Measurements from ENCODE around the gene SNX4.
A peak's percentile ranks its signal among the peaks of the same experiment; 100 is the strongest.
"Not testable (repeated sequence)": the region's sequence is repeated elsewhere in the genome, so short reads cannot be mapped to it uniquely, and the experiment has no call there.

Gene SNX4

DNA sequence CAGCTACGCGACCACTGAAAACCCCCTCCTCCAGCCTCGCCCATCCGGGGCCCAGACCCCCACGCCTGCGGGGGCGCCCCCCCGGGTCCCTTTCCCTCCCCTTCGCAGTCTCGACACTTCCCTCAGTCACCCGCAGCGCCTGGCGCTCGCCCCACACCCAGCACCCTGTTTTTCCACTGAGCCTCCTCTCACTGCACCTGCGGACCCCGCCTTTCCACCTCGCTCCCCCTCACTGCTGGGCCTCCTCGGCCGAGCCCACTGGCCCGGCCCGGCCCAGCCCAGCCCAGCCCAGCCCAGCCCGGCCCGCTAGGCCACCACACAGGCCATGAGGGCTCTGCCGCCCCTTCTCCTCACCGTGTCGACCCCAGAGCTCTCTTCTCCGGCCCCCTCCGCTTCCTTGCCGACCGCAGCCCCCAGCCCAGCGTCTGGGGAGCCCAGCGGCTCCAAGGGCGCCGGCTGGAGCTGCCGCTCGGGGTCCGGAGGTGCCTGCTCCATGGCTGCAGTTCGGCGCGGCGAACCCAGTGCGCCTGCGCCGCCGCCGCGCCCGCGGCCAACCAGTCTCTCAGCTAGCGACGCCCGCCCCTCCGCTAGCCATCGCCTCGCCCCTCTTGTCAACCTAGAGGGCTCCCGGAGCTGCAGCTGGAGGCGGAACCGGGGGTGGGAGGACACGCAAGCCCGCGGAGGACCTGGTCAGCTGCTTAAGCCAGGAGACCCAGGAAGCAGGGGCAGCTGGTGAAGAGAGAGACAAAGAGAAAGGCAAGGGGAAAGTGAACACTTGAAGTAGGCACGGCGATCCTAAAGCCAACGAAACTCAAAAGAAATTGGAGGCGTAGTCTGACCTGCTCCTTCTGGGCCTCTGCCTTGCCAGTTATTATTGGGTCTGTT lies at the start of gene SNX4:
Gene SNX4 (minus strand): TSS at position 525 of the 885 bp plus-strand sequence. CDS start 30 bp downstream, at position 495.
- peak; percentile 90 for DNase-seq

- no peak for DNase-seq
Measured at GRCh38 chr3:125556314-125556713, 36.3 kb upstream of the SNX4 start.

- no peak for DNase-seq
Measured at GRCh38 chr3:125552401-125552800, 32.4 kb upstream of the SNX4 start.

DNA sequence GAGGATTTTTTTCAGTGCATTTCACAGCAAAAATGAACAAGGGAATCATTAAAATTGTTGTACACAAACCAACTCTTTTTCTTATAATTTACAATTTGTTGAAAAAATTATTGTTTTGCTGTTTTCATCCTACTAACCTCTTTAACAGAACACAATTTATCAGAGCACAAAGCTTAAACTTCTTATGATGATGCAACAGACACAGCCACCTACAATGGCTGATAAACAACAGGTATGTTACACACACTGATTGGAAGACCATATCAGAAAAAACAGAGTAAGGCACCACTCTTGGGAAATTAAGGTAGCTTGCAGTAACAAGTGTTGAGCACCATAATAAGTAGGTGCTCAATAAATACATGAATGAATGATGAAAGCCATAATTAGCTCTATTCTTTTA lies 8.9 kb upstream of the SNX4 start:
- DNase-seq = no peak

DNA sequence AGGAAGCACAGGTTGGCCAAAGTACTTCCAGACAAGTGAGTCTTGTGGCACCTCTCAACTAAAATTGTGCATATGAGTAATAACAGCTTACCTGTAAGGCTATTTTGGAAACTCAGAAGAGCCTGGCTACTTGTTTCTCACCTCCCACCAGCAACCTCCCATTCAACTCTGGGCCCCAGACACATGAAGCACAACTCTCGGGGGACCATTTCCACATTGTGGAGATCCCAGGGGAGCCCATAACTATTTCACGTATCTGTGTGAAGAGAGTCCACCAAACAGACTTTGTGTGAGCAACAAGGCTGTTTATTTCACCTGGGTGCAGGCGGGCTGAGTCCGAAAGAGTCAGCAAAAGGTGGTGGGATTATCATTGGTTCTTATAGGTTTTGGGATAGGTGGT lies 5.2 kb upstream of the SNX4 start:
- no peak for DNase-seq

DNA sequence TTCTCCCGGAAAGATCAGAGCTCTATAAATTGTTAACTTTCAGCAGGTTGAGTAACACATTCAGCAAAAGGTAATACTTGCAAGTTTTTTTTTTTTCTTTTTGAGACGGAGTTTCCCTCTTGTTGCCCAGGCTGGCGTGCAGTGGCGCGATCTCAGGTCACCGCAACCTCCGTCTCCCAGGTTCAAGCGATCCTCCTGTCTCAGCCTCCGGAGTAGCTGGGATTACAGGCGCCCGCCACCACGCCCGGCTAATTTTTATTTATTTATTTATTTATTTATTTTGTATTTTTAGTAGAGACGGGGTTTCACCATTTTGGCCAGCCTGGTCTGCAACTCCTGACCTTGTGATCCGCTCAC lies 539 bp upstream of the SNX4 start:
- DNase-seq = not testable (repeated sequence)

DNA sequence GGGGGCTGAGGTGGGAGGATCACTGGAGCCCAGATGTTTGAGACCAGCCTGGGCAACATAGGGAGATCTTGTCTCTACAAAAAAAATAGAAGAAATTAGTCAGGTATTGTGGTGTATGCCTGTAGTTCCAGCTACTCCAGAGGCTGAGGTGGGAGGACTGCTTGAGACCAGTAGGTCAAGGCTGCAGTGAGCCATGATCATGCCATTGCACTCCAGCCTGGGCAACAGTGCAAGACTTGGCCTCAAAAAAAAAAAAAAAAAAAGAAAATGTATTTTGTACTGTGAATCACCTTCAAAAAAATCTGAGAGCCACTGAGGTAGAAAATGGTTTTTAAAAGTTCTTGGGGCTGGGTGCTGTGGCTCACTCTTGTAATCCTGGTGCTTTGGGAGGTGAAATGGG lies 4.6 kb downstream of the SNX4 start:
- no peak for DNase-seq

GRCh38 chr3:125513490-125514115 lies 6.4 kb downstream of the SNX4 start:
- DNase-seq = no peak

GRCh38 chr3:125512135-125512920 lies 7.7 kb downstream of the SNX4 start:
- no peak for DNase-seq

- no peak for DNase-seq
Measured at GRCh38 chr3:125511420-125512118, 8.4 kb downstream of the SNX4 start.

DNA sequence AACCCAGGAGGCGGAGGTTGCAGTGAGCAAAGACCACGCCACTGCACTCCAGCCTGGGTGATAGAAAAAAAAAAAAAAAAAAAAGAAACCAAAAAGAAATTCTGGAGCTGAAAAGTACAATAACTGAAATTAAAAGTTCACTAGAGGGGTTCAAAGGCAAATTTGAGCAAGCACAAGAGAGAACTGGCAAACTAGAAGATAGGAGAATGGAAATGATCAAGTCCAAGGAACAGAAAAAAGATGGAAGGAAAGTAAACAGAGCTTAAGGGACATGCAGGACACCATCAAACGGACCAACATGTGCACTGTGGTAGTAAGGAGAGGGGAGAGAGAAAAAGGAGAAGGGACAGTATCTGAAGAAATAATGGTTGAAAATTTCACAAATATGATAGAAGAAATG lies 12.9 kb downstream of the SNX4 start:
- DNase-seq = no peak

- no peak for DNase-seq
Measured at GRCh38 chr3:125498630-125499029, 21.4 kb downstream of the SNX4 start.

DNA sequence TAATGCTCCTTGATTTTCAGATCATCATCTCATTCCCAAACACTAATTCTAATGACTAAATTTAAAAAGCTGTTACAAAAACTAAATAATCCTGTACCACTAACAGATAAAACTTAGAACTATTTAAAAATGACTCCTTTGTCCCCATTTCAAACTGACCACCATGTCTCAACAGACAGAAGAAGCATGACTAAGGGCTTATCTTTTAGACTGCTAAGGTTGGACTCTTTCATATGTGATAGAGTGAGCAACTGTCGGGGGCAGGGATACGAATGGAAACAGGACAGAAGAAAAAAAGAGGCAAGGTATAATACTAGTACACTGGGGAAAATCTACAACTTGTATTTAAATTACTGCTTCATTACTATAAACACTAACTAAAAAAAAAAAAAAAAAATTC lies 23.3 kb downstream of the SNX4 start:
- no peak for DNase-seq

GRCh38 chr3:125482406-125482805 lies 37.6 kb downstream of the SNX4 start:
- DNase-seq = no peak

GRCh38 chr3:125481786-125482185 lies 38.2 kb downstream of the SNX4 start:
- no peak for DNase-seq

- not testable (repeated sequence) for DNase-seq
Measured at GRCh38 chr3:125481375-125481759, 38.6 kb downstream of the SNX4 start.

GRCh38 chr3:125480656-125481374 lies 39.2 kb downstream of the SNX4 start:
- no peak for DNase-seq

- no peak for DNase-seq
Measured at GRCh38 chr3:125479091-125479490, 40.9 kb downstream of the SNX4 start.

DNA sequence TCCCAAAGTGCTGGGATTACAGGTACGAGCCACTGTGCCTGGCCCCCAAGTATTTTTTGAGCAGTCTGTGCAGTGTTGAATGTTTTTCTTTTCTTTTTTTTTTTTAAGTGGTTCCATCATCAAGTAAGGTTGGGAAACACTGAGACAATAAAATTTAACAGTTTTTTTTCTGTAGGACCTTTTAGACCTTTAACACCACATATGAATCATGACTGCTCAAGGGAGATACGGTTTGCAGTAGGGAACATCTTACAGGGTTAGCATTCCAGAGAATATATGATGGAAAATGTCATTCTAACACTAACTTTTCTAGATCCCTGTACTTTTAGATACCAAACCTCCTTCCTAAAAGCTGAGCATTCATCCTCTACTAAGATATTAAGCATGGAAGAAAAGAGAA lies 41.7 kb downstream of the SNX4 start:
- no peak for DNase-seq

DNA sequence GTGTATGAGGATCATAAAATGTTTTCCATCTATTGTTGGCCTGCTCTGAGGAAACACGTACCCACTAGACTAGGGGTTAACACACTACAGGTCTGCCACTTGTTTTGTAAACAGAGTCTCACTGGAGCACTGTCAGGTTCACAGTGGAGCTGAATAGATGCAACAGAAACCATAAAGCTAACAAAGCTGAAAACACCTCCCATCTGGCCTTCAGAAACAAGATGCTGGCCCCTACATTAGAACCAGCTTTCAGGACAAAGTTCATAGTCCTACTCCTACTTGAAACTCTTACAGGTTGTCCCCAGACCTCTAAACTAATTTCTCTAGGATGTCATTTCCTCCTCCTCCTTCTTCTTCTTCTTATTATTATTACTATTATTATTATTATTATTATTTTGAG lies 42.3 kb downstream of the SNX4 start:
- no peak for DNase-seq

DNA sequence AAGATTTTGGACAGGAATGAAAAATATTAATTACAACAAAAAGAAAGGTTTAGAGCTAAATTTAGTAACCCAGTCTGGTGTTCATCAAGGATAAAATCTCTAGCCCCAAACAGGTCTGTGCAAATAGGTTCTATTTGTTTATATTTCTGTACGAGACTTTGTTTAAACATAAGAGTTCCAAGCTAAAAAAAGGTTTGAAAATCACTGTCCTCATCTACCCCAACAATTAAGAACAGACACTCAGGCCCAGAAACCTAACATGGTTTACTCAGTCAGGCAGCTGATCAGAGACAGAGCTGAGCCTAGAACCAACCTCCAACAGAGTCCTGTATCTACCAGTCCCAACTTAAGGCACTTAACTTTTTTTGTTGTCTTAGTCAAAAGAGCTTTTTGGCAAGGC lies 49.3 kb downstream of the SNX4 start:
- DNase-seq = no peak

GRCh38 chr3:125462722-125463299 lies 57.2 kb downstream of the SNX4 start:
- no peak for DNase-seq

All from midbrain (tissue), 1 donor.